GM21360 (cell line): ENCODE results near the gene ZNF44.
"Not testable (repeated sequence)": the region's sequence is repeated elsewhere in the genome, so short reads cannot be mapped to it uniquely, and the experiment has no call there.

ENCODE experiments used
- ATAC-seq: cut with Tn5 transposase; IDR thresholded peaks from one replicate; pipeline ENCODE4 v1.9.1; 2021; ENCODE audit warnings: mild to moderate bottlenecking, moderate library complexity; ENCODE audit not compliant: unreplicated experiment

The ZNF44 gene

GRCh38 chr19:12294249-12295158 is at the start of gene ZNF44:
Gene ZNF44, minus strand, starts transcription at chr19:12294883. Its CDS starts 189 bp downstream, at chr19:12294694.
- peak; percentile 77 for ATAC-seq

DNA sequence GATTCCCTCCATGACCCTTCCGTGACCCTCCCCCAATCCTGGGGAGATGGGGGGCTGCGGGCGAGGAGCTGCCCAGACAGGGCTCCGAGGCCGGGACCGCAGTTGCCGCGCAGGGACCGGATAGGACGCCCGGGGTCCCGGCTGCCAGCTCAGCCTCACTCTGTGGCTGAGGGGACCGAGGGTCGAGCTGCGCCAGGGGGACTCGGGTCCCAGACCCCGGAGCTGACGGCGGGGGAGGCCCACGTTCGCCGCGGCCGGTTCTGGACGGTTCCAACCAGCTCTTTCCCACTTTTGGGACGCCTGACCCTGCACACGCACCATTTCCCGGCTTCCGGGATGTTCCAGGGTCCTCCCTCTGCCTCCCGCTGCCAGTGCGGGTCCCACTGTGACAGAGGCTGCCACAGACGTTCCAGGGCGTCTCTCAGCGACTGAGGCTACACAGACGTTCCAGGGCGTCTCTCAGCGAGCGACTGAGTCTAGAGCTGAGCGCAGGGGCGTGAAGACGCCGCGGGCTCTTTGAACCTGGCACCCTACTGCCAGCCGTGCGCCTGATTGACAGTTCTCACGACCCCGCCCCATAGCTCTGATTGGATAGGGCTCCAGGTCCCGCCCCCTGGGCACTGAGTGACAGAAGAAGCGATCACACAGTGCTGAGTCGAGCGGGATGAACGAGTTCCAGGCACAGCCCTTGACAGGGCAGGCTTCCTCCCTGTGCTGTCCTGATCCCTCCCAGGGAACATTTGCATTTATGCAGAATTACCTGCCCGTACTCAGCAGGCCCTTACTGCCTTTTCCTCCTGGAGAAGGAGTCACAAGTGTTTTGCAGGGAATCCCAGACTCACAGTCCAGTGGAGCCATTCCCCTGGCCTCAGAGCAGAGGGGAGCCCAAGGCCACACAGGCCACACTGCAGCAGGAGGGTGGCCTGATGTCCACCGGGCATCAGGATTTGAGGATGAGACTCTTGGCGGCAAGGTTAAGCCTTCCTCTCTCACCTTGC is 38.8 kb upstream of the ZNF44 start, which contains the start of gene ZNF563:
ZNF563 (minus strand) TSS at position 472 of the 998 bp plus-strand sequence; CDS start at position 321, 151 bp downstream.
- ATAC-seq, result peak; percentile 87

GRCh38 chr19:12331211-12331941 is 36.7 kb upstream of the ZNF44 start:
- peak; percentile 44 for ATAC-seq

DNA sequence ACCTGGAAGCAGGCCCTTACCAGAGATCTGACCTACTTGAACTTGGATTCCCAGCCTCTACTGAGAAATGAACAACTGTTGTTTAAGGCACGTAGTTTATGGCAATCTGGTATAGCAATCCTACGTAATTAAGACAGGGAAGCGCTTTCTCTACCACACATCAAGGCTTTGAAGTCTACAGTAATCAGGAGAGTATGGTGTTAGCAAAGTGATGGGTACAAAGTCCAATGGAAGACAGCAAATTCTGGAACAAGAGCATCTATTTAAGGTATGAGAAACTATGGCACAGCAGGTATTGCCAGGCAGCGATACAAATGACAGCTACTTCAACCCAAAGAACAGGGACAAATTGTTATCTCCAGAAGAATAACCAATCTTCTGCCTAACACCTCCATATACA is 35.7 kb upstream of the ZNF44 start:
- no peak for ATAC-seq

- ATAC-seq, result no peak
Observed at GRCh38 chr19:12325690-12326089, 31.0 kb upstream of the ZNF44 start.

- ATAC-seq, result no peak
Observed at GRCh38 chr19:12318782-12319413, 24.2 kb upstream of the ZNF44 start.

DNA sequence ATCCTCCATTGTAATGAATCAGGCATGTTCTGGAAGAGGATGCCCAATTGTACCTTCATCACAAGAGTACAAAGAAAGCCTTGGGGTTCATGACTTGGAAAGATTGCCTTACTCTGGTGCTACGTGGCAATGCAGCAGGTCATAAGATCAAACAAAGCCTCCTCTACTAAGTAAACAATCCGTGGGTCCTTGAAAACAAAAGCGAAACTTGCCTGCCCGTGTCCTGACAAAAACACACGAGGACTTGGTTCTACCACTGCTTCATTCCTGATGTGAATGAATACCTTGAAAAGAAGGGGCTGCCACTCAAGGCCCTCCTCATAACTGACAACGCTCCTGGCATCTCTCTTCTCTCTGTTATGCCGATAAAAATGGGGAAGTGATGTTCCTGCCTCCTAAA is 19.9 kb upstream of the ZNF44 start:
- no peak for ATAC-seq

DNA sequence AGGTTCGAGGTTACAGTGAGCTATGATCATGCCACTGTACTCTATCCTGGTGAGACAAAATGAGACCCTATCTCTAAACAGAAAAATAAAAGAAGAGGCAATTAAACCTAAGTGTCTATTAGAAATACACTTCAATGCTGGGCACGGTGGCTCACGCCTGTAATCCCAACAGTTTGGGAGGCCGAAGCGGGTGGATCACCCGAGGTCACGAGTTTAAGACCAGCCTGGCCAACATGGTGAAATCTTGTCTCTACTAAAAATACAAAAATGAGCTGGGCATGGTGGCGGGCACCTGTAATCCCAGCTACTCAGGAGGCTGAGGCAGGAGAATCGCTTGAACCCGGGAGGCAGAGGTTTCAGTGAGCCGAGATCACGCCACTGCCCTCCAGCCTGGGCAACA is 14.2 kb upstream of the ZNF44 start:
- ATAC-seq, result not testable (repeated sequence)

GRCh38 chr19:12295191-12295590 is 508 bp upstream of the ZNF44 start:
- ATAC-seq, result no peak

GRCh38 chr19:12293777-12294248 is 870 bp downstream of the ZNF44 start:
- ATAC-seq, result no peak

GRCh38 chr19:12289790-12290065 is 5.0 kb downstream of the ZNF44 start:
- no peak for ATAC-seq

- no peak for ATAC-seq
Observed at GRCh38 chr19:12287958-12288500, 6.7 kb downstream of the ZNF44 start.

DNA sequence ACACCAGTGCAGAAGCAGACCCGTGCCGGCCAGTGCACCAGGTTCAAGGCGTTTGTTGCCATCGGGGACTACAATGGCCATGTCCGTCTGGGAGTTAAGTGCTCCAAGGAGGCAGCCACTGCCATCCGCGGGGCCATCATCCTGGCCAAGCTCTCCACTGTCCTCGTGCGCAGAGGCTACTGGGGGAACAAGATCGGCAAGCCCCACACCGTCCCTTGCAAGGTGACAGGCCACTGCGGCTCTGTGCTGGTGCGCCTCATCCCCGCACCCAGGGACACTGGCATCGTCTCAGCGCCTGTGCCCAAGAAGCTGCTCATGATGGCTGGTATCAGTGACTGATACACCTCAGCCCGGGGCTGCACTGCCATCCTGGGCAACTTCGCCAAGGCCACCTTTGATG is 10.1 kb downstream of the ZNF44 start:
- no peak for ATAC-seq

DNA sequence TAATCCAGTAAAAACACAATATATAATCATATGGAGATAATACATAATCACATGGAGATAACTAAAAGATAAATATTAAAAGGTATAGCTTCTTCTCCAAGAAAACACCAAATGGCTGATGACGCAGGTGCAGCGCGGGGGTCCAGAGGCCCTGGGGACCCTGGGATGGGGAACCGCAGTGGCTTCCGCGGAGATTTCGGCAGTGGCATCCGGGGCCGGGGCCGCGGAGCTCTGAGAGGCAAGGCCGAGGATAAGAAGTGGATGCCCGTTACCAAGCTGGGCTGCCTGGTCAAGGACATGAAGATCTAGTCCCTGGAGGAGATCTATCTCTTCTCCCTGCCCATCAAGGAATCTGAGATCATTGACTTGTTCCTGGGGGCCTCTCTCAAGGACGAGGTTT is 10.5 kb downstream of the ZNF44 start:
- no peak for ATAC-seq

GRCh38 chr19:12278713-12279112 is 16.0 kb downstream of the ZNF44 start:
- ATAC-seq, result no peak

GRCh38 chr19:12272980-12273901 is 21.4 kb downstream of the ZNF44 start:
- no peak for ATAC-seq

- ATAC-seq, result no peak
Observed at GRCh38 chr19:12272386-12272785, 22.3 kb downstream of the ZNF44 start.

- ATAC-seq, result no peak
Observed at GRCh38 chr19:12270854-12271253, 23.8 kb downstream of the ZNF44 start.
